Measurements from ENCODE around the gene TEX11. TPM values are rescaled to one million over a fixed set of nuclear protein-coding genes. Genes with fewer than 3 reads are reported as not detected.

TEX11 gene
- total and polyA plus RNA-seq, 10 of the 15 experiments (the other 5 are each of a cell fraction or from before 2014, with no cell fraction given), result not detected

- POLR2A ChIA-PET, result no interaction called here
- Histone ChIP-seq H3K4me2 (ENCODE audit: control insufficient read depth, insufficient read depth) (no peak overlapping the region), H3K27ac (ENCODE audit: control insufficient read depth, insufficient read depth) (no peak overlapping the region), H3K9me3 (replicated peaks; ENCODE audit: control insufficient read depth, insufficient read depth, low read length) (no peaks in the 10 kb centered on the region), H2AFZ (ENCODE audit: control insufficient read depth, low read depth, low read length) (no peak overlapping the region), H3K4me1 (ENCODE audit: control insufficient read depth, insufficient read depth, low read length) (no peaks in the 10 kb centered on the region), H3K9ac (ENCODE audit: control insufficient read depth, insufficient read depth, low read length) (no peak overlapping the region), H3K4me3 (no peak overlapping the region), H3K79me2 (ENCODE audit: control insufficient read depth, insufficient read depth, low read length) (no peaks in the 10 kb centered on the region), H3K36me3 (ENCODE audit: control insufficient read depth in 2 of 2, insufficient read depth in 2 of 2, low read length in 1 of 2) (no peaks in the 10 kb centered on the region), H4K20me1 (ENCODE audit: control insufficient read depth, insufficient read depth) (no peaks in the 10 kb centered on the region), H3K27me3 (replicated peaks in 1 of 2; ENCODE audit: control insufficient read depth in 2 of 2, insufficient read depth in 2 of 2, low read length in 1 of 2) (no peaks in the 10 kb centered on the region)
- in situ Hi-C loops (cut with MboI) (no loop called here), intact Hi-C loops (cut with micrococcal nuclease; ENCODE audit: unreplicated experiment) (loop anchor here (2.0 to 5.0 kb wide), 2 partner anchors 99 to 117 kb away; no protein-coding TSS in a partner anchor)
- CTCF ChIA-PET, result interaction anchor here (0.8 to 2.0 kb wide), 7 partner anchors 10 to 131 kb away, joined by 3 to 10 read pairs (median 5); partner anchors contain the start of gene GDPD2
- FAIRE-seq (no peak), DNase-seq (ENCODE audit: low read depth, low spot score) (no peak), ATAC-seq (peak; percentile 63)
- RAD21 ChIA-PET (ENCODE audit: unreplicated experiment), result interaction anchor here (0.8 to 0.9 kb wide), 2 partner anchors 103 to 118 kb away, joined by 3 to 6 read pairs; no protein-coding TSS in a partner anchor
- no TSS peak for BruUV-seq (replicated peaks)
- SMC1A ChIA-PET (ENCODE audit: uncharacterized antibody, unreplicated experiment), result interaction anchor here (1.3 kb wide), 1 partner anchor 98 kb away, joined by 4 read pairs; no protein-coding TSS in a partner anchor
- TF ChIP-seq CHD1 (IDR thresholded peaks at IDR 0.05; ENCODE audit: low read depth, low read length) (no peak), CTCF (IDR thresholded peaks at IDR 0.05 in 2 of 3, conservative IDR thresholded peaks at IDR 0.05 in 1 of 3; ENCODE audit: control insufficient read depth in 2 of 3, extremely low read depth in 1 of 3, insufficient read depth in 1 of 3, low read depth in 3 of 3, low read length in 3 of 3) (peak in 1 of 3 experiments; percentile 30; a peak in 1 of 6 replicates), SPI1 (IDR thresholded peaks at IDR 0.05; ENCODE audit: borderline replicate concordance, insufficient read depth, low read depth, low read length) (no peak), ZNF217 (IDR thresholded peaks at IDR 0.05) (no peak), RAD21 (IDR thresholded peaks at IDR 0.05; ENCODE audit: insufficient read depth, low read depth, low read length) (0 out of 2 replicates have a peak, but pooled peaks have one; percentile 34), SMC3 (IDR thresholded peaks at IDR 0.05; ENCODE audit: borderline replicate concordance, low read length) (peak; percentile 32; the same call in 1 of the 2 replicates), EP300 (IDR thresholded peaks at IDR 0.05; ENCODE audit: borderline replicate concordance in 1 of 2, control insufficient read depth in 1 of 2, low read depth in 2 of 2, low read length in 2 of 2) (no peak), CHD4 (IDR thresholded peaks at IDR 0.05) (no peak), POLR2A (IDR thresholded peaks at IDR 0.05; ENCODE audit: low read depth, low read length) (no peak)
- WGBS (ENCODE audit: insufficient coverage, insufficient replicate concordance, low lambda C conversion rate, missing lambda C conversion rate), result 4% methylated on average over 2 of the region's 2 CpGs
These were observed 354.4 kb downstream of the TEX11 start for GRCh38 chrX:70554081-70554480.

All from GM12878 (cell line).